Renal pelvis (tissue), 4 donors: ENCODE data around the gene KIFC1. TPM values are rescaled to one million over a fixed set of nuclear protein-coding genes. Genes with fewer than 3 reads are reported as not detected.
"Not testable (repeated sequence)": the region's sequence is repeated elsewhere in the genome, so short reads cannot be mapped to it uniquely, and the experiment has no call there.

ENCODE experiments used
- DNase-seq: peaks from one replicate; pipeline ENCODE4 v3.0.0-alpha.2; 2013
- polyA plus RNA-seq, 3 donors: library from polyadenylated mRNA; unstranded; fragments of 120-200 nt; gene quantifications; one replicate each; pipeline ENCODE4 v1.2.1, GENCODE V29; 2013; ENCODE audit not compliant: insufficient read length in 3 of 3

The KIFC1 gene
- polyA plus RNA-seq, 3 donors, result 42.2 to 54.6 (median 43.3) TPM

DNA sequence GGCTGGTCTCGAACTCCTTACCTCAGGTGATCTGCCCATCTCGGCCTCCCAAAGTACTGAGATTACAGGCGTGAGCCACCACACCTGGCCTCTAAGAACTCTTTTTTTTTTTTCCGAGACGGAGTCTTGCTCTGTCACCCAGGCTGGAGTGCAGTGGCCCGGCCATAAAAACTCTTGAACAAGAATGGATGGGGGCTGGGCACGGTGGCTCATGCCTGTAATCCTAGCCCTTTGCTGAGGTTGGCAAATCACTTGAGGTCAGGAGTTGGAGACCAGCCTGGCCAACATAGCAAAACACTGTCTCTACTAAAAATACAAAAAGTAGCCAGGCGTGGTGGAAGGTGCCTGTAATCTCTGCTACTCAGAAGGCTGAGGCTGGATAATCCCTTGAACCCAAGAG, 19.7 kb upstream of the KIFC1 start:
- DNase-seq, result not testable (repeated sequence)

DNA sequence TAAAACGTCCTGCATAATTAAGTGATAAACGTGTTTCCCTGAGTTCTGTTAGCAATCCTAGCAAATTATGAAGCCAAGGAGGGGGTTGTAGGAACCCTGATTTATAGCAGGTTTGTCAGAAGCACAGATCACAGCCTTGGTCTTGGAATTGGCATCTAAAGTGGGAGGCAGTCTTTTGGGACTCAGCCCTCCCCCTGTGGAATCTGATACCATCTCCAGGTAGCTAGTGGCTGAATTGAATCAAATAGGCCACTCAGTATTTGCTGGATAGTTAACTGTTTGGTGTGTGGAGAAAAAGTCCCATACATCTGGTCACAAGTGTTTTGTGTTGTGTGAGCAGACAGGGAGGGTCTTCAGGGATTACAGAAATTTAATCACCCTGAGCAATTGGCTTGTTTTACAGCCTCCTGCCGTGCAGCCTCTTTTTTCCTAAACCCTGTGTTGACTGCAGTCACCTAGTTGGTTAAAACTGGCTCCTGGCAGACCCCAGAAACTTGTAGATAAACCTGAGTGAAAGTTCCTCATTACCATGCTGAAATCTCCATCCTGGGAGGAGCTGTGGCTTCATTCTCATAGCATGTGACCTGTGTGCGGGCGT, 19.0 kb upstream of the KIFC1 start:
- DNase-seq, result peak; percentile 59

DNA sequence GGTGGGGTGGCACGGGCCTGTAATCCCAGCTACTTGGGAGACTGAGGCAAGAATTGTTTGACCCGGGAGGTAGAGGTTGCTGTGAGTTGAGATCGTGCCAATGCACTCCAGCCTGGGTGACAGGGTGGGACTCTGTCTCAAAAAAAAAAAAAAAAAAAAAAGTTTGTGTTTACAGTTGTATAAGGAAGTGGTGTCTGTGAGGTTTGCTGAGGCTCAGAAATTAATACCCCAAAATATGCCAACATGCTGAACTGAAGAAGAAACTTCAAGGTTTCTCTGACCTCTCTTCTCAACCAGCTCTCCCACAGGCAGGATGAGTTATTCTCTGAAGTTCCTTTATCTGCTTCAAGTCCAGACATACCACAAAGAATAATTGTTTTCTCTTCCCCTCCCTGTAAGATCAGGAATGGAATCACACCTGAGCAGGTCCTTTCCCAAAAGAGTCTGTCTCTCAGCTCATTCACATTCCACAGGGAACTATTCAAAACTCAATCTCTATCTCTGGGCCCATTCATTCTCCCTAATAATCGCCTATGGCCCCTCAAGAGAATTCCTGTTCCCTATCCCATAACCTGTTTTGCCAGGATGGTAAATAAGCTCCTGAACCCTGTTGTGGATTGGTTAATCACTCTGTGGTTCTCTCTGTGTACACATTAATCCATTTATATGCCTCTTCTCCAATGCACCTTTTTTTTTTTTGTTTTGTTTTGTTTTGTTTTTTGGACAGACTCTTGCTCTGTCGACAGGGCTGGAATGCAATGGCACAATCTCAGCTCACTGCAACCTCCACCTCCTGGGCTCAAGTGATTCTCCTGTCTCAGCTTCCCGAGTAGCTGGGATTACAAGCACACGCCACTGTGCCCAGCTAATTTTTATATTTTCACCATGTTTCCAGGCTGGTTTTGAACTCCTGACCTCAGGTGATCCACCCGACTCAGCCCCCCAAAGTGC, 17.4 kb upstream of the KIFC1 start:
- DNase-seq, result no peak

DNA sequence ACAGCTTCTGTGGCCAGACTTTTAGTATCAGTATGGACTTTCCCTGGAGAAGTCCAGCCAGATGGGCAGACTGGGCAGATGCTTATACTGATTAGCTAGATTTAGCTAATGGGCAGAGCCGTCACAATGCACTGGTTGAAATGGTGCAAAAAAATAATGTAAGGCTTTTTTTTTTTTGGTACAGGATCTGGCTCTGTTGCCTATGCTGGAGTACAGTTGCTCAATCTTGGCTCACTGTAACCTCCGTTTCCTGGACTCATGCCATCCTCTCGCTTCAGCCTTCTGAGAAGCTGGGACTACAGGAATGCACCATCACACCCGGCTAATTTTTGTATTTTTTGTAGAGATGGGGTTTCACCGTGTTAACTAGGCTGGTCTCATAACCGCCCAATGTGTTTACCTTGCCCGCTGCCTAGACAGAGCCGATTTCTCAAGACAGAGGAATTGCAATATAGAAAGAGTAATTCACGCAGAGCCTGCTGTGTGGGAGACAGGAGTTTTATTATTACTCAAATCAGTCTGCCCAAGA, 16.4 kb upstream of the KIFC1 start:
- peak; percentile 38 for DNase-seq

DNA sequence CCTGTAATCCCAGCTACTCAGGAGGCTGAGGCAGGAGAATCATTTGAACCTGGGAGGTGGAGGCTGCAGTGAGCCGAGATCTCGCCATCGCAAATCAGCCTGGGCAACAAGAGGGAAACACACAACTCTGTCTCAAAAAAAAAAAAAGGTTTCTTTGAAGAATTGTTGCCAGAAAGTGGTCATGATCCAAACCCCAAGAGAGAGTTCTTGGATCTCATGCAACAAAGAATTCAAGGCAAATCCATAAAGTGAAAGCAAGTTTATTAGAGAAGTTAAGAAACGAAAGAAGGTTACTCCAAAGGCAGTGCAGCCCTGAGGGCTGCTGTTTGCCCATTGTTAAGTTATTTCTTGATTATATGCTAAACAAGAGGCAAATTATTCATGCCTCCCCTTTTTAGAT, 14.5 kb upstream of the KIFC1 start:
- DNase-seq, result no peak

DNA sequence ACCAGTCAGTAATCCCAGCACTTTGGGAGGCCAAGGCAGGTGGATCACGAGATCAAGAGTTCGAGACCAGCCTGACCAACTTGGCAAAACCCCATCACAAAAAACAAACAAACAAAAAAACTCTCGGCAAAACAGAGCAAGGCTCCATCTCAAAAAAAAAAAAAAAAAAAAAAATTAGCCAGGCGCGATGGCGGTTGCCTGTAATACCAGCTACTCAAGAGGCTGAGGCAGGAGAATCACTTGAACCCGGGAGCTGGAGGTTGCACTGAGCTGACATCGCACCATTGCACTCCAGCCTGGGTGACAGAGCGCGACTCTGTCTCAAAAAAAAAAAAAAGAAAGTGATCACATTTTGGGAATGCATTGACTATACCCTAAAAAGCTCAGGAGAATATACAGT, 12.4 kb upstream of the KIFC1 start:
- not testable (repeated sequence) for DNase-seq

DNA sequence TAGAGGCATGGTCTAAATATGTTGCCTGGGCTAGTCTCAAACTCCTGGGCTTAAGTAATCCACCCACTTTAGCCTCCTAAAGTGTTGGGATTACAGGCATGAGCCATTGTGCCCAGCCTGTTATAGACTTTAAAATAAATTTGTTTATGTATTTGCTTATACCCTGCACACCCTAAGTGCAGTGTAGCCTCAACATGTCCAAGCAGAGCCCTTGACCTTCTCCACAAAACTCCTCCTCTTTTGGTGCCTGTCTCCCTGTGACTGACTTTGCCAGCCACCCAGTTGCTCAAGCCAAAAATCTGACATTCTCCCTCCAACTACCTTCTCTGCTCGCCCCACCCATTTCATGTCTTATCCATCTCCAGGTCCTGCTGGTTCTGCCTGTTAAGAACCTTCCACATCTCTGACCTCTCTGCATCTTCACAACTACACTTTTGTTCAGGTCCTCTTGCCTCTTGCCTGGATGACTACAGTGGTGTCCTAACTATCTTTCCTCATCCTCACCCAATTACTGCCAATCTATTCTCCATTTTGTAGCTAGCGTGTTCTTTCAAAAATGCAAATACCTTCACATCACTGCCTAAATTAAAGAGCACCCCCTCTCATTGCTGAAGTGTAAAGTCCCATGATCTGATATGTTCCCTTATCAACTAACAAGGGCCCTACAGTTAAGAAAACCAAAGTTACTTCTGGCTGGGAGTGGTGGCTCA, 11.2 kb upstream of the KIFC1 start:
- no peak for DNase-seq

DNA sequence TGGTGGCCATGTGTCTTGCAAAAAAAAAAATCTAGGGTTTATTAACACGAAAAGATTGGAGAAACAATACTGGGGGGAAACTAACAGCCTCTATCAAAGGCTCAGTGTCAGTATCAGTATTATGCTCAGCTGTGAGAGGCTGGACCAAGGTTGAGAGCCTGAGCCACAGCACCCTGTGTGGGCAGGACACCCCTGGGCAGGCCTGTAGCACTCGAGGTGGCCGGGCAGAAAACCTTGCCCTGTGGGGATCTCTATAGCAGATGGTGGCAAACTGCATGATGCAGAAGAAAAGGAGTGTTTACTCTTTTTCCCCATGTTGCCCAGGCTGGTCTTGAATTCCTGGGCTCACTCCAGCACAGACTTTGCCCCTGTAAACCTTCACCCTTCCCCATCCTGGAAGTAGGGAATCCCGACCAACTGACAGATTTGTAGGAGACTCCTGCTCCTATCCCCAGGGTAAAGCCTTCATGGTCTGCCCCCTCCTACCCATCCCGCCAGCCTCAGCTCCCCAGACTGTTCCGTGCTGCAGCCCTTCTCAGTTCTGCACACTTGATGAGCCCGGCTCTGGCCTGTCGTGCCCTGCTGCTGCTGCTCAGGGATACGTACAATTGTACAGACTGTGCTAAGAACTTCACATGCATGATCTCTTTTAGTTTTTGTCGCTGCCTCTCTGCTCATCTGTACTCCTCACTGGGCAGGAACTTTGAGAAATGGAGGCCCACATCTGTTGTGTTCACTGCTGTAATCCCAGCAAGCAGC, 8.0 kb upstream of the KIFC1 start:
- DNase-seq, result no peak

DNA sequence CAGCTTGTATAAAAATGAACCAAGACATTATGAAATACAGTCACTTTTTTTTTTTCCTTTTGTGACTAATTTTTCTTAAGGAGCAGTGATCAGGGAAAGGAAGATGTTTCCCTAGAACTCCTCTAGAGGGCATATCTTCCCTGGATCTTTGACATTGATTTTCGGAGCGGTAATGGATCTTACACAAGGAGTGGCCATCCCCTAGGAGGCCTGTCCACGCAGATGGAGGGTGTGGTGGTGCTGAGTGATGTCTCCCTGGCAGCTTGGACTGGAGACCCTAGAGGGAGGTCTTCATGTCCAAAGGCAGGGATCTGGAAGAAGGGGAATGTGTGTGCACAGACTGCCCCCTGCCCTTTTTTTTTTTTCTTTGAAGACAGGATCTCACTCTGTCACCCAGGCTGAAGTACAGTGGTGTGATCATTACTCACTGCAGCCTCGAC, 7.0 kb upstream of the KIFC1 start:
- no peak for DNase-seq

DNA sequence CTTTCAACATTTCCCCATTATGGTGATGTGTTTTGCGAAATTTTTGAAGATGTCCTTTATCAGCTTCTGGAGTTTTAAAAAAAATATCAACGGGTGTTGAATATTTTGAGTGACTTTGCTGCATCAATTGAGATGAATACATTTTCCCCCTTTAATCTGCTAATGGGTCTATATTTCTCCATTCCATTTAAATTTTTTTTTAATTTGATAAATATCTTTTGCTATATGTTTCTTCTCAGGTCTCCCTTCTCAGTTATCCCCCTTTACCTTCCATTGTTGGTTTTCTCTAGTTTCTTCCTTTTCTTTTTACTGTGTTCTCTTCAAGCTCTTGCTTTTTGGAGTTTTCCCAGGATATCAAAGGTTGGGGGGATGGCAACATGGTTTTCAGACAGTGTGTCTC, 1.4 kb upstream of the KIFC1 start:
- no peak for DNase-seq

DNA sequence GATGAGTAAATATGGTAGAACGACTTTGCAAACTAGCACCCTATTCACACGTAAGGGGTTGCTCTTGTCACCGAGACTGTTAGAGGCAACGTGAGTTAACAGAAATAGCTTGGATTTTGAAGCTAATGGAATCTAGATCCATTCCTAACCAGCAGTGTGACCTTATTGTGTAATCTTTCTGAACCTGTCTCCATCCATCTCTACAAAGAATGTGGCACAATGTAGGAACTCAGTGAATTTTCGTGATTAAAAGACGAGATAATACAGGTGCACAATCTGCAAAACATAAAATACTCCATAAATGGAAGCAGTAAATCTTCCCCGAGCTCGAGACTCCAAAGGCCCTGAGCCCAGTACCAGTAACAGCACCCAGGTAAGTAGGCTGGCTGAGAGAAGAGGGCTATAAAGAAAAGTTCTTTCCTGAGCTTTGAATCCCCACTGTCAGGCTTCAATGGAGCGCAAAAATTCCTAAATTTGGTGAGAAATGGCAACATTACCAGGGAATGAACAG, 801 bp upstream of the KIFC1 start:
- no peak for DNase-seq

DNA sequence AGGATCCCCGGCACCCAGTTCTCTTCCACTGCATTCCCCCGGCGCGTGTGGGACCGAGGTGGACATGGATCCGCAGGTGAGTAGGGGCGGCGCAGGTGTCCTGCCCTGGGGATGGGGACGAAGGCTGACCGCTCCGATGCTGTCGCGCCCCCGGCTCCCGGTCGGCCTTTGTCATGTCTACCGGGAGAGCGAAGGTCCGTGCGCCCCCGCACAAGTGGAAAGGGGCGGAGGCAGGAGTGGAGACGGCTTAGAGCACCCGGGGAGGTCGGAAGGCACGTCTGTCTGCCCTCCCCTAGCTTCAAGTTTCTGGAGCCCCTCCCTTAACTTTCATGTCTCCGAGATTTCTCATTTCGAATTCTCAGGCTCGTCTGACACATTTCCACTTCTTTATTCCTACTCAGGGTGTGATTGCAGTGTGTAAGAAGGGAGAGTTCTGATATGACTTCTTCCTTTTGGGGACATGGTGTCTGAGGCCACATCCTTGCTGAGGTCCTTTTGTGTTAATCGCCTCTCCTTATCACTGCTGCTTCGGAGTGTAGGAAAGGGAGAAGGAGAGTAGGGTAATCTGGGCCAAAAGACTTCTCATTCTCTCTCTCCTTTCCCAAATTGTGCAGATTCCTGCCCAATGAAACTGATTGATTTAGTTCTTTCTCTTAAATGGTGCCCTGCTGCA, 435 bp downstream of the KIFC1 start:
- no peak for DNase-seq

DNA sequence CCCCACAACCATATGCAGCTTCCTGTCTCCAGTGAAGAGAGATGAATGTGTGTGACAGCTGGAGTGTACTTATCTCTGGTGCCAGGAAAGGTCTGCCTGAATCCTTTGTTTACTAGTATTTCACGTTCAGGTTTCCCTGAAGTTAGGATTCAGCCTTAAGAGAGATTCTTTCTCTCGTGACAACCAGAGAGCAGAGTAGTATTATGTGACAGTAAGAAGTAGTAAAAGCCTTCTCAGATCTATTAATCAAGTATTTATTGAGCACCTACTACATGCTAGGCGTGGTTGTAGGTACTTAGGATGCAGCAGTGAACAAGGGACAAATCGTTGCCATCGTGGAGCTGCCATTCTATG, 949 bp downstream of the KIFC1 start:
- DNase-seq, result no peak

DNA sequence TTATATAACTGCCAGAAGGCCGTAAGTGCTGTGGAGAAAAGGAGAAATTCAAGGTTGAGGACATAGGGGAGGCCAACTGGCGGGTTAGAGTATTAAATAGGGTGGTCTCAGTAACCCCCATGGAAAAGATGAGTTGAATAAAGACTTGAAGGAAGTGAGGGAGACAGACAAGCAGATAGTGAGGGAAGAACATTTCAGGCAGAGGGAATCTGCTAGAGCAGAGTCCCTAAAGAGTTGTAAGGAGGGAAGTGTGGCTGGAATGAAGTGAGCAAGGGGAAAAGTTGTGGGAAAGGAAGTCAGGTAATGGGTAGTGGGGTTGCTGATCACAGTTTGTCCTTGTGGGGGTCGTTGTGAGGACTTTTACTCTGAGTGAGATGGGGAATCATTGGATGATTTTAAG, 1.4 kb downstream of the KIFC1 start:
- no peak for DNase-seq

DNA sequence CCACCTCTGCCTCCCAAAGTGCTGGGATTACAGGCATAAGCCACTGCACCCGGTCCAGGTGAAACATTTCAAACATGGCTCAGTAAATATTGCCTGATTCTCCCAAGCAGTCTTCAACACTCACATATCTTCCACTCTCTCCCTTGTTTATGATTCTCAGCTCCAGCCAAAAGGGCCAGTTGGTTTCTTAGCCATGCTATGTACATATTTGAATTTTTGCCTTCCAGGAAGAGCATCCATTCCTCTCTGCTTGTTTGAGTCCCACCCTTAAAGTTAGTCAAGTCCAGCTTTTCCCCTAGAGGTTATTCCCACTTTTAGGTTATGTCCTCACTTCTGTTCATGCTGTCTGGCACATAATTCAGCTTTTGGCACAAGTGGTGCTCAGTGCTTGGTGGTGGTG, 5.9 kb downstream of the KIFC1 start:
- DNase-seq, result no peak

DNA sequence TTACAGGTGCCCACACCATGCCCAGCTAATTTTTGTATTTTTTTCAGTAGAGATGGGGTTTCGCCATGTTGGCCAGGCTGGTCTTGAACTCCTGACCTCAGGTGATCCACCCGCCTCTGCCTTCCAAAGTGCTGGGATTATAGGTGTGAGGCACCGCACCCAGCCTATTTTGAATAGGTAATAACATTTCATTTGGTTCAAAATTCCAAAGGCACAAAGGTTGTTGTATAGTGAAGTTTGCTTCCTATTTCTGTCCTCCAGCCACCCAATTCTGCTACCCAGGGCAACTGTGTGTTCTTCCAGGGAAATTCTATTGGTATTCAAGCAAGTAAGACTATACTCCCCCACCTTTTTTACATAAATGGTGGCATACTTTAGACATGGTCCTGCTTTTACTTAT, 7.0 kb downstream of the KIFC1 start:
- DNase-seq, result not testable (repeated sequence)

DNA sequence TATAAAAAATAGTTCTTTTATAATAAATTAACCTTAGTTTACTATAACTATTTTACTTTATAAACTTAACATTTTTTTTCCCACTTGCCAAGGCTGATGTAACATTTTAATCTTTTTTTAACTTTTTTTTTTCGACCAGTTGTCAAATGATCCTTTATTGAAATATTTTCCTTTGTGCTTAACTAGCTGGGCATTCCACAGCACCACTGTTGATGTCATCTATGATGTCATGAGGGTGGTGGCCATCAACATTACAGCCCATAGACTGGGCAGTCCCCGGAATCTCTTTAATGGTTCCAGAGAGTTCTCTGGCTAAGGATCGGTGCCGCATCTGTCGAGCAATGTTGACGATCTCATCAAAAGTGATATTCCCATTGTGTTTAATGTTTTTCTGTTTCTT, 8.3 kb downstream of the KIFC1 start:
- not testable (repeated sequence) for DNase-seq

DNA sequence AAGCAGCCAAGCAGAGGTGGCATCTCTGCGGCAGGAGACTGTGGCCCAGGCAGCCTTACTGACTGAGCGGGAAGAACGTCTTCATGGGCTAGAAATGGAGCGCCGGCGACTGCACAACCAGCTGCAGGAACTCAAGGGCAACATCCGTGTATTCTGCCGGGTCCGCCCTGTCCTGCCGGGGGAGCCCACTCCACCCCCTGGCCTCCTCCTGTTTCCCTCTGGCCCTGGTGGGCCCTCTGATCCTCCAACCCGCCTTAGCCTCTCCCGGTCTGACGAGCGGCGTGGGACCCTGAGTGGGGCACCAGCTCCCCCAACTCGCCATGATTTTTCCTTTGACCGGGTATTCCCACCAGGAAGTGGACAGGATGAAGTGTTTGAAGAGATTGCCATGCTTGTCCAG, 13.3 kb downstream of the KIFC1 start:
- no peak for DNase-seq

DNA sequence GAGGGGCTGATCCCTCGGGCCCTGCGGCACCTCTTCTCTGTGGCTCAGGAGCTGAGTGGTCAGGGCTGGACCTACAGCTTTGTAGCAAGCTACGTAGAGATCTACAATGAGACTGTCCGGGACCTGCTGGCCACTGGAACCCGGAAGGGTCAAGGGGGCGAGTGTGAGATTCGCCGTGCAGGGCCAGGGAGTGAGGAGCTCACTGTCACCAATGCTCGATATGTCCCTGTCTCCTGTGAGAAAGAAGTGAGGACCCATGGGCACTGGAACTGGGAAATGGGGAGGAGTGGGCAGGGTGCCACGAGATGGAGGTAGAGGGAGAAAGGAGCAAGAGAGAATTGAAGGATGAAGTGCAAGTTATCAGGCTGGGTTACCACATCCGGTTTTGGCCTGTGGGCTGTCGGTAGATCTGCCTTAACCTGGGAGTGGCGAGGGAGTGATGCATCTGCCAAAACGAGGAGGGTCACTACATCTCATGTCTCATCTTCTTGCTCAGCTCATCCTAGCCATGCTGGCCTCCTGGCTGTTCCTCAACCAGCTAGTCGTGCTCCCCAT, 13.8 kb downstream of the KIFC1 start:
- DNase-seq, result no peak

DNA sequence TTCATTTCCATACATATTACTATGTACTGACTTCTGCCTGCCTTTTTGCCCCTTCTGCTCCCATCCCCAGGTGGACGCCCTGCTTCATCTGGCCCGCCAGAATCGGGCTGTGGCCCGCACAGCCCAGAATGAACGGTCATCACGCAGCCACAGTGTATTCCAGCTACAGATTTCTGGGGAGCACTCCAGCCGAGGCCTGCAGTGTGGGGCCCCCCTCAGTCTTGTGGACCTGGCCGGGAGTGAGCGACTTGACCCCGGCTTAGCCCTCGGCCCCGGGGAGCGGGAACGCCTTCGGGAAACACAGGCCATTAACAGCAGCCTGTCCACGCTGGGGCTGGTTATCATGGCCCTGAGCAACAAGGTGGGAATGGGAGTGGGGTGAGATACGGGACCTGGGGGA, 14.5 kb downstream of the KIFC1 start:
- DNase-seq, result no peak
